ENCODE data around the gene RERE. TPM values are rescaled to one million over a fixed set of nuclear protein-coding genes. Genes with fewer than 3 reads are reported as not detected.

The RERE gene
- total RNA-seq, 1 experiment from 2014 or later, result 55.2 TPM

GRCh38 chr1:8767006-8767405 is 50.4 kb downstream of the RERE start:
- no peak overlapping the region for H3K4me2 ChIP-seq (ENCODE audit: low read depth, low read length, poor library complexity, severe bottlenecking)
- H3K27me3 ChIP-seq (ENCODE audit: low read length), result no peaks in the 10 kb centered on the region
- H3K9ac ChIP-seq (ENCODE audit: low read length), result no peak overlapping the region

GRCh38 chr1:8765198-8765597 is 52.2 kb downstream of the RERE start:
- Histone ChIP-seq H3K9ac (ENCODE audit: low read length) (no peak overlapping the region), H3K4me2 (ENCODE audit: low read depth, low read length, poor library complexity, severe bottlenecking) (no peak overlapping the region), H2AFZ (ENCODE audit: low read length) (no peak overlapping the region), H3K27me3 (ENCODE audit: low read length) (no peaks in the 10 kb centered on the region), H3K36me3 (ENCODE audit: insufficient read depth, low read length) (no peaks in the 10 kb centered on the region), H4K20me1 (ENCODE audit: insufficient read depth, low read depth, low read length) (peaks cover 37% of the 10 kb centered on the region), H3K4me3 (ENCODE audit: low read length) (no peak overlapping the region), H3K9me2 (replicated peaks; ENCODE audit: insufficient read depth, low read length) (no peaks in the 10 kb centered on the region), H3K27ac (ENCODE audit: low read length) (no peak overlapping the region), H3K79me2 (ENCODE audit: low read length) (no peaks in the 10 kb centered on the region), H3K9me3 (ENCODE audit: low read length) (no peaks in the 10 kb centered on the region), H3K4me1 (ENCODE audit: low read length) (peaks cover 13% of the 10 kb centered on the region)
- DNase-seq, result no peak

More at GRCh38 chr1:8767006-8767405, 50.4 kb downstream of the RERE start:
- Histone ChIP-seq H3K4me1 (ENCODE audit: low read length) (peaks cover 13% of the 10 kb centered on the region), H3K9me2 (replicated peaks; ENCODE audit: insufficient read depth, low read length) (no peaks in the 10 kb centered on the region), H3K36me3 (ENCODE audit: insufficient read depth, low read length) (no peaks in the 10 kb centered on the region), H2AFZ (ENCODE audit: low read length) (no peak overlapping the region), H3K79me2 (ENCODE audit: low read length) (no peaks in the 10 kb centered on the region), H3K4me3 (ENCODE audit: low read length) (no peak overlapping the region), H3K27ac (ENCODE audit: low read length) (no peak overlapping the region), H4K20me1 (ENCODE audit: insufficient read depth, low read depth, low read length) (peaks cover 28% of the 10 kb centered on the region), H3K9me3 (ENCODE audit: low read length) (no peaks in the 10 kb centered on the region)
- no peak for DNase-seq

GRCh38 chr1:8764293-8764937 is 53.0 kb downstream of the RERE start:
- no peak overlapping the region for H3K27ac ChIP-seq (ENCODE audit: low read length)
- DNase-seq, result no peak
- H3K9me3 ChIP-seq (ENCODE audit: low read length), result no peaks in the 10 kb centered on the region
- H3K79me2 ChIP-seq (ENCODE audit: low read length), result no peaks in the 10 kb centered on the region
- no peaks in the 10 kb centered on the region for H3K36me3 ChIP-seq (ENCODE audit: insufficient read depth, low read length)
- H3K27me3 ChIP-seq (ENCODE audit: low read length), result no peaks in the 10 kb centered on the region
- H3K4me1 ChIP-seq (ENCODE audit: low read length), result peaks cover 13% of the 10 kb centered on the region
- H3K4me3 ChIP-seq (ENCODE audit: low read length), result no peak overlapping the region
- H3K9ac ChIP-seq (ENCODE audit: low read length), result no peak overlapping the region
- H2AFZ ChIP-seq (ENCODE audit: low read length), result no peak overlapping the region
- H3K4me2 ChIP-seq (ENCODE audit: low read depth, low read length, poor library complexity, severe bottlenecking), result no peak overlapping the region
- peaks cover 37% of the 10 kb centered on the region for H4K20me1 ChIP-seq (ENCODE audit: insufficient read depth, low read depth, low read length)
- no peaks in the 10 kb centered on the region for H3K9me2 ChIP-seq (replicated peaks; ENCODE audit: insufficient read depth, low read length)

GRCh38 chr1:8763888-8764287 is 53.6 kb downstream of the RERE start:
- Histone ChIP-seq H3K9me3 (ENCODE audit: low read length) (no peaks in the 10 kb centered on the region), H3K79me2 (ENCODE audit: low read length) (no peaks in the 10 kb centered on the region), H3K4me3 (ENCODE audit: low read length) (no peak overlapping the region), H3K9me2 (replicated peaks; ENCODE audit: insufficient read depth, low read length) (no peaks in the 10 kb centered on the region), H3K4me2 (ENCODE audit: low read depth, low read length, poor library complexity, severe bottlenecking) (no peak overlapping the region), H2AFZ (ENCODE audit: low read length) (no peak overlapping the region), H3K4me1 (ENCODE audit: low read length) (peaks cover 13% of the 10 kb centered on the region), H3K9ac (ENCODE audit: low read length) (no peak overlapping the region), H4K20me1 (ENCODE audit: insufficient read depth, low read depth, low read length) (peaks cover 37% of the 10 kb centered on the region), H3K36me3 (ENCODE audit: insufficient read depth, low read length) (no peaks in the 10 kb centered on the region), H3K27me3 (ENCODE audit: low read length) (no peaks in the 10 kb centered on the region), H3K27ac (ENCODE audit: low read length) (no peak overlapping the region)
- no peak for DNase-seq

GRCh38 chr1:8754993-8755392 is 62.4 kb downstream of the RERE start:
- no peak overlapping the region for H3K4me3 ChIP-seq (ENCODE audit: low read length)
- DNase-seq, result no peak
- H3K9me3 ChIP-seq (ENCODE audit: low read length), result no peaks in the 10 kb centered on the region
- H3K9ac ChIP-seq (ENCODE audit: low read length), result no peak overlapping the region
- H3K9me2 ChIP-seq (replicated peaks; ENCODE audit: insufficient read depth, low read length), result no peaks in the 10 kb centered on the region
- peaks cover 30% of the 10 kb centered on the region for H4K20me1 ChIP-seq (ENCODE audit: insufficient read depth, low read depth, low read length)
- no peaks in the 10 kb centered on the region for H3K36me3 ChIP-seq (ENCODE audit: insufficient read depth, low read length)
- H3K4me2 ChIP-seq (ENCODE audit: low read depth, low read length, poor library complexity, severe bottlenecking), result no peak overlapping the region
- no peak overlapping the region for H3K27ac ChIP-seq (ENCODE audit: low read length)
- H2AFZ ChIP-seq (ENCODE audit: low read length), result no peak overlapping the region
- no peaks in the 10 kb centered on the region for H3K79me2 ChIP-seq (ENCODE audit: low read length)
- H3K27me3 ChIP-seq (ENCODE audit: low read length), result no peaks in the 10 kb centered on the region
- H3K4me1 ChIP-seq (ENCODE audit: low read length), result no peaks in the 10 kb centered on the region

GRCh38 chr1:8754247-8754650 is 63.2 kb downstream of the RERE start:
- H3K4me2 ChIP-seq (ENCODE audit: low read depth, low read length, poor library complexity, severe bottlenecking), result no peak overlapping the region
- no peaks in the 10 kb centered on the region for H3K79me2 ChIP-seq (ENCODE audit: low read length)
- no peaks in the 10 kb centered on the region for H3K36me3 ChIP-seq (ENCODE audit: insufficient read depth, low read length)
- H3K9me3 ChIP-seq (ENCODE audit: low read length), result no peaks in the 10 kb centered on the region
- no peak overlapping the region for H2AFZ ChIP-seq (ENCODE audit: low read length)
- no peak overlapping the region for H3K9ac ChIP-seq (ENCODE audit: low read length)
- peaks cover 32% of the 10 kb centered on the region for H4K20me1 ChIP-seq (ENCODE audit: insufficient read depth, low read depth, low read length)
- no peak for DNase-seq
- H3K27me3 ChIP-seq (ENCODE audit: low read length), result no peaks in the 10 kb centered on the region
- no peak overlapping the region for H3K27ac ChIP-seq (ENCODE audit: low read length)
- H3K4me1 ChIP-seq (ENCODE audit: low read length), result no peaks in the 10 kb centered on the region
- no peak overlapping the region for H3K4me3 ChIP-seq (ENCODE audit: low read length)
- no peaks in the 10 kb centered on the region for H3K9me2 ChIP-seq (replicated peaks; ENCODE audit: insufficient read depth, low read length)

- Histone ChIP-seq H3K9ac (ENCODE audit: low read length) (no peak overlapping the region), H3K9me2 (replicated peaks; ENCODE audit: insufficient read depth, low read length) (no peaks in the 10 kb centered on the region), H3K27me3 (ENCODE audit: low read length) (no peaks in the 10 kb centered on the region), H3K36me3 (ENCODE audit: insufficient read depth, low read length) (no peaks in the 10 kb centered on the region), H3K4me2 (ENCODE audit: low read depth, low read length, poor library complexity, severe bottlenecking) (no peak overlapping the region), H4K20me1 (ENCODE audit: insufficient read depth, low read depth, low read length) (peaks cover 33% of the 10 kb centered on the region), H3K79me2 (ENCODE audit: low read length) (no peaks in the 10 kb centered on the region), H3K4me3 (ENCODE audit: low read length) (no peak overlapping the region), H3K9me3 (ENCODE audit: low read length) (no peaks in the 10 kb centered on the region), H2AFZ (ENCODE audit: low read length) (no peak overlapping the region), H3K27ac (ENCODE audit: low read length) (no peak overlapping the region), H3K4me1 (ENCODE audit: low read length) (no peaks in the 10 kb centered on the region)
- DNase-seq, result no peak
These were observed 63.7 kb downstream of the RERE start for GRCh38 chr1:8753736-8754135.

- H4K20me1 ChIP-seq (ENCODE audit: insufficient read depth, low read depth, low read length), result peaks cover 33% of the 10 kb centered on the region
- H3K36me3 ChIP-seq (ENCODE audit: insufficient read depth, low read length), result no peaks in the 10 kb centered on the region
- no peaks in the 10 kb centered on the region for H3K27me3 ChIP-seq (ENCODE audit: low read length)
- H3K9me2 ChIP-seq (replicated peaks; ENCODE audit: insufficient read depth, low read length), result no peaks in the 10 kb centered on the region
- H3K79me2 ChIP-seq (ENCODE audit: low read length), result no peaks in the 10 kb centered on the region
- H3K9ac ChIP-seq (ENCODE audit: low read length), result no peak overlapping the region
- no peak overlapping the region for H3K4me3 ChIP-seq (ENCODE audit: low read length)
- H3K27ac ChIP-seq (ENCODE audit: low read length), result no peak overlapping the region
- no peak overlapping the region for H3K4me2 ChIP-seq (ENCODE audit: low read depth, low read length, poor library complexity, severe bottlenecking)
- no peak for DNase-seq
- H2AFZ ChIP-seq (ENCODE audit: low read length), result no peak overlapping the region
- no peaks in the 10 kb centered on the region for H3K9me3 ChIP-seq (ENCODE audit: low read length)
- no peaks in the 10 kb centered on the region for H3K4me1 ChIP-seq (ENCODE audit: low read length)
These were observed 64.3 kb downstream of the RERE start for GRCh38 chr1:8752921-8753713.

Data from Karpas-422 (cell line).